HL-60 (cell line): ENCODE measurements around the gene SV2C.
"Not testable (repeated sequence)": the region's sequence is repeated elsewhere in the genome, so short reads cannot be mapped to it uniquely, and the experiment has no call there.

Experiments
- DNase-seq, 2 experiments: peaks; one replicate each; pipeline ENCODE4 v3.0.0-alpha.2; 2010 to 2020; ENCODE audit warnings: low read depth in 1 of 2, low spot score in 1 of 2
- H3K27ac ChIP-seq: fragments of 250-450 bp; sonication (Bioruptor Pico); replicated peaks from 2 replicates; pipeline ENCODE4 v1.5.1; 2020; ENCODE audit warnings: mild to moderate bottlenecking, moderate library complexity
- H3K27me3 ChIP-seq: fragments of 250-450 bp; sonication (Bioruptor Pico); 2 replicates; pipeline ENCODE4 v1.5.1; 2021; ENCODE audit warnings: mild to moderate bottlenecking, moderate library complexity; ENCODE audit not compliant: insufficient read depth, poor library complexity, severe bottlenecking
- H3K4me3 ChIP-seq: replicated peaks from 2 replicates; pipeline ENCODE4 v1.5.1; 2011; ENCODE audit warnings: mild to moderate bottlenecking, control low read depth, low read length; ENCODE audit not compliant: insufficient read depth
- GABPA ChIP-seq: IDR thresholded peaks from 2 replicates; pipeline ENCODE4 v1.6.1; 2012; ENCODE audit warnings: low read depth
- POLR2AphosphoS5 ChIP-seq: IDR thresholded peaks from 2 replicates; pipeline ENCODE4 v1.6.1; 2012; ENCODE audit warnings: low read depth
- SPI1 ChIP-seq: IDR thresholded peaks from 2 replicates; pipeline ENCODE4 v1.6.1; 2012; ENCODE audit warnings: low read depth, mild to moderate bottlenecking, borderline replicate concordance
- TF ChIP-seq, protein P1 (sequence below): IDR thresholded peaks from one replicate; pipeline ENCODE4 v1.5.1; 2011; ENCODE audit warnings: low read length, control low read depth, inconsistent platforms; ENCODE audit not compliant: insufficient read depth
- TF ChIP-seq, protein P2 (sequence below): IDR thresholded peaks from 2 replicates; pipeline ENCODE4 v1.6.1; 2012; ENCODE audit warnings: low read depth; ENCODE audit not compliant: insufficient replicate concordance

The SV2C gene

DNA sequence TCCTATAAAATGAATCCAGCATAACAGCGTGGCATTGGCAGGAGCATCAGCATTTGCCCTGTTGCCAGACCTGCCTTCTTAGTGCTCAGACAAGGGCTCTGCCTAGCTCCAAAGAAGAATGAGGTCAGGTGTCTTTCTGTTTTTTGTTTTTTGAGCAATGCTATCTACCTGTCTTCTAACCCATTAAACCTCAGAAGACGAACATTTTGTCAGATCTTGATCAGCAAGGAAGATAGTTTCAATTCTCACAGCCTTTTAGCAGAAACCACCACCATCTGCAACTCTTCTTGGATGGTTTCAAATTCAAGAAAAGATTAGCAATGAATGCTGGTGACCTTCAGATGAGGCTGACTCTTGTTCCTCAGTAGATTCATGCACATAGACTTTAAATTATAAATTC, 216.4 kb downstream of the SV2C start:
- TF ChIP-seq GABPA: no peak
- TF ChIP-seq POLR2AphosphoS5: no peak
- TF ChIP-seq SPI1: no peak
- TF ChIP-seq, protein P1, sequence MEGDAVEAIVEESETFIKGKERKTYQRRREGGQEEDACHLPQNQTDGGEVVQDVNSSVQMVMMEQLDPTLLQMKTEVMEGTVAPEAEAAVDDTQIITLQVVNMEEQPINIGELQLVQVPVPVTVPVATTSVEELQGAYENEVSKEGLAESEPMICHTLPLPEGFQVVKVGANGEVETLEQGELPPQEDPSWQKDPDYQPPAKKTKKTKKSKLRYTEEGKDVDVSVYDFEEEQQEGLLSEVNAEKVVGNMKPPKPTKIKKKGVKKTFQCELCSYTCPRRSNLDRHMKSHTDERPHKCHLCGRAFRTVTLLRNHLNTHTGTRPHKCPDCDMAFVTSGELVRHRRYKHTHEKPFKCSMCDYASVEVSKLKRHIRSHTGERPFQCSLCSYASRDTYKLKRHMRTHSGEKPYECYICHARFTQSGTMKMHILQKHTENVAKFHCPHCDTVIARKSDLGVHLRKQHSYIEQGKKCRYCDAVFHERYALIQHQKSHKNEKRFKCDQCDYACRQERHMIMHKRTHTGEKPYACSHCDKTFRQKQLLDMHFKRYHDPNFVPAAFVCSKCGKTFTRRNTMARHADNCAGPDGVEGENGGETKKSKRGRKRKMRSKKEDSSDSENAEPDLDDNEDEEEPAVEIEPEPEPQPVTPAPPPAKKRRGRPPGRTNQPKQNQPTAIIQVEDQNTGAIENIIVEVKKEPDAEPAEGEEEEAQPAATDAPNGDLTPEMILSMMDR: no peak
- TF ChIP-seq, protein P2, sequence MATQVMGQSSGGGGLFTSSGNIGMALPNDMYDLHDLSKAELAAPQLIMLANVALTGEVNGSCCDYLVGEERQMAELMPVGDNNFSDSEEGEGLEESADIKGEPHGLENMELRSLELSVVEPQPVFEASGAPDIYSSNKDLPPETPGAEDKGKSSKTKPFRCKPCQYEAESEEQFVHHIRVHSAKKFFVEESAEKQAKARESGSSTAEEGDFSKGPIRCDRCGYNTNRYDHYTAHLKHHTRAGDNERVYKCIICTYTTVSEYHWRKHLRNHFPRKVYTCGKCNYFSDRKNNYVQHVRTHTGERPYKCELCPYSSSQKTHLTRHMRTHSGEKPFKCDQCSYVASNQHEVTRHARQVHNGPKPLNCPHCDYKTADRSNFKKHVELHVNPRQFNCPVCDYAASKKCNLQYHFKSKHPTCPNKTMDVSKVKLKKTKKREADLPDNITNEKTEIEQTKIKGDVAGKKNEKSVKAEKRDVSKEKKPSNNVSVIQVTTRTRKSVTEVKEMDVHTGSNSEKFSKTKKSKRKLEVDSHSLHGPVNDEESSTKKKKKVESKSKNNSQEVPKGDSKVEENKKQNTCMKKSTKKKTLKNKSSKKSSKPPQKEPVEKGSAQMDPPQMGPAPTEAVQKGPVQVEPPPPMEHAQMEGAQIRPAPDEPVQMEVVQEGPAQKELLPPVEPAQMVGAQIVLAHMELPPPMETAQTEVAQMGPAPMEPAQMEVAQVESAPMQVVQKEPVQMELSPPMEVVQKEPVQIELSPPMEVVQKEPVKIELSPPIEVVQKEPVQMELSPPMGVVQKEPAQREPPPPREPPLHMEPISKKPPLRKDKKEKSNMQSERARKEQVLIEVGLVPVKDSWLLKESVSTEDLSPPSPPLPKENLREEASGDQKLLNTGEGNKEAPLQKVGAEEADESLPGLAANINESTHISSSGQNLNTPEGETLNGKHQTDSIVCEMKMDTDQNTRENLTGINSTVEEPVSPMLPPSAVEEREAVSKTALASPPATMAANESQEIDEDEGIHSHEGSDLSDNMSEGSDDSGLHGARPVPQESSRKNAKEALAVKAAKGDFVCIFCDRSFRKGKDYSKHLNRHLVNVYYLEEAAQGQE: no peak
- no peak overlapping the region for H3K4me3 ChIP-seq
- H3K27ac ChIP-seq: no peak overlapping the region
- H3K27me3 ChIP-seq: no peaks in the 10 kb centered on the region
- DNase-seq: no peak

DNA sequence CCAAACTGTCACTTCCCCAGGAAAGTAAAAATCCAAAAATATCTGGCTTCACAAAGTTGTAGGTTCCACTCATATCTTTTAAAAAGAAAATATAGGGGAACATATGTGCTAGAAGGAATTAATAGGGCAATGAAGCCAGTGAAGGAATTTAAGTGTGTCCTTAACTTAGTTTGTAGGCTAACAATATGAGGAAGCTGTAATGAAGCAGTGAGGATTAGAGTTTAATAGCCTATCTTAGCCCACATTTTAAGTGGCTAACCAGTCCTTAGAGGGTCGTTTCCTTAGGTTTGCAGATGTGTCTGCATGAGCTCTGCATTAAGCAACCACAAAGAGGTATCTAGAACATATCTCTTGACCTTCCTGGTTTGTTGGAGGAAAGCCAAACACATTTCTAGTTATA, 218.7 kb downstream of the SV2C start:
- not testable (repeated sequence) for H3K27me3 ChIP-seq, DNase-seq, H3K4me3 ChIP-seq, H3K27ac ChIP-seq

DNA sequence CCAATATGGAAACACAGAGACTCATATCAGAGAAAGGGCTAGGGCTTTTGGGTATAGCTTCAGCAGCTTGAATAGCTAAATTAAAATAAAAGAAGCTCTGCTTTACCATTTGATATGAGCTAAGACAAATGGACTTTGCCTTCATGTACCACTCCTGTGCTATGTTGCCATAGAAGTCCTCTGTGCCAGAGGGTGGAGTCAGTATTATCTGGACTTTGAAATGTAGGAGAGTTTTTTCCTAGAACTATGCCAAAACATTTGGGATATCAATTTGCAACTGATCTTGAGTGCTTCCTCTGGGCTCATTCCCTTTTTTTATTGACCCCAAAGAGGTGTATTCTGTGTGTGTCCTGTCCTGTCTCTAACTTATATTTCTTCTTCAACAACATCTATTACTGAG, 219.5 kb downstream of the SV2C start:
- not testable (repeated sequence) for H3K4me3 ChIP-seq, H3K27ac ChIP-seq, H3K27me3 ChIP-seq, DNase-seq

DNA sequence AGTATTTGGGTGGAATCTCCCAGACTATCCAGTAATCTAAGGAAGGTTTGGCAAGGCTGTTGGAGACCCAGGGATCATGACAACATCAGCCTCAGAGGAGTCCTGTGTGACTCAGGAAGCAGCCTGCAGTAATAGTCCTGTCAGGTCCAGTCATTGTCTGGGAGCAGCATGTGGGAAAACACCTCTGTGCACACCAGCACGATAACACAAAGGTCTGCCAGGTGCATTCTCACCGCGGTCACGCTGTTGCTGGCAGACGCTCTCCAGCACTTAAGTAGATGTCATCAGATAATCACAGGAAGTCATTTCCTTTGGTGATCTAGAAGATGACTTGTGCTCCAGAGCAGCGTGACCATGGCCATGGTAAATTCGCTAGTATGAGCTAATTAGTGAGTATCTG, 220.7 kb downstream of the SV2C start:
- DNase-seq: no peak
- Histone ChIP-seq H3K27ac (no peak overlapping the region), H3K27me3 (no peaks in the 10 kb centered on the region), H3K4me3 (no peak overlapping the region)
- TF ChIP-seq GABPA (no peak), POLR2AphosphoS5 (no peak), SPI1 (no peak)
- TF ChIP-seq, protein P2: no peak
- TF ChIP-seq, protein P1: no peak

DNA sequence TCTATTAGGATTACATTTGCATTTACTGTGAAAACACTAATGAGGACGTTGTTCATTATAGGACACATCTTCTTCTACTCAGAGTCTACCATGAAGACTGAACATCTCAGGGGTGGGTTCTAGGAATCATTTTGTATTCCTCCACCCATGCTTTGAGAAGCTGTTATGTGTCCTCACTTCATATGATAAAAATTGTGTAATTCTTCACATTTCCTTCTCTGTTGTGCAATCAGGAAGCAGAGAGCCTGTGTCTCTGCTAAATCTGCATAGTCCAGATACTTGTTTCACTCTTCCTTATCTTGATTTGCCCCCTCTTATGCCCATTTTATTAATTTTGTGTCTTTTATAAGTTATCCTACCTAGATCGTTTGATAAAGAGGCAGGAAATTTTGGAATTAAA, 222.1 kb downstream of the SV2C start:
- no peak overlapping the region for H3K4me3 ChIP-seq

More for the DNA sequence above, 222.1 kb downstream of the SV2C start:
- peak; percentile 17 to 47 for DNase-seq
- Histone ChIP-seq H3K27me3 (no peaks in the 10 kb centered on the region), H3K27ac (no peak overlapping the region)
- TF ChIP-seq, protein P1: no peak
- TF ChIP-seq SPI1: no peak
